ENCODE measurements around the gene NEFH. TPM values are rescaled to one million over a fixed set of nuclear protein-coding genes. Genes with fewer than 3 reads are reported as not detected.

Gene NEFH
- total RNA-seq, 4 donors from 2014 or later: 0.15 to 0.18 TPM; not detected in 2

GRCh38 chr22:29461263-29461662 lies 18.8 kb upstream of the NEFH start:
- DNase-seq: no peak
- intact Hi-C loops (cut with DNase I; ENCODE audit: low total_unique reads): no loop called here

DNA sequence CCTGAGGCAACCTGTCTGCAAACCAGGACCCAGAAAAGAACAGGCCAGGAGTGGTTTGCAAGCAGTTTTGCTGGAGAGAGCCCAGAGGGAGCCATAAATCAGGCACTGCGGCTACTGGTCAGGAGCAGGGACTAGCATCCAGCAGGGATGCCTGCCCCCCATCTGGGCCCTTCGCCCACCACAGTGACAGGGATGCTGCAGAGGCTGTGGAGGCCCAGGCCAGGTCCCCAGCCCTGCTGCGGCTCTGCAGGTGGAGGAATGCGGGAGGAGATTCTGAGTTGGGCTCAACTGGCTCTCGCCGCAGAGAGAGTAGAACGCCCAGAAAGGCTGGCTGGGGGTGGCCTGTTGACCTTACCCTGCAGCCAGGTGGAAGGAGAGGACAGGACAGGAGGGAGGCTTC lies 16.4 kb upstream of the NEFH start:
- ATAC-seq (no peak), DNase-seq (no peak)
- in situ Hi-C loops (cut with MboI; ENCODE audit: low sequenced_read_pairs in 4 of 4) (no loop called here), intact Hi-C loops (cut with DNase I; ENCODE audit: low total_unique reads) (no loop called here)
- TF ChIP-seq CTCF (IDR thresholded peaks at IDR 0.05 in 4 of 5, conservative IDR thresholded peaks at IDR 0.05 in 1 of 5): no peak
- no peak for TF ChIP-seq POLR2A (IDR thresholded peaks at IDR 0.05)
- Histone ChIP-seq H3K4me1 (no peaks in the 10 kb centered on the region), H3K4me3 (no peak overlapping the region), H3K27ac (no peak overlapping the region), H3K9me3 (no peaks in the 10 kb centered on the region), H3K36me3 (no peaks in the 10 kb centered on the region), H3K27me3 (peaks cover 0 to 3% (median 0%) of the 10 kb centered on the region in 3 donors)

More at GRCh38 chr22:29461263-29461662, 18.8 kb upstream of the NEFH start:
- in situ Hi-C loops (cut with MboI; ENCODE audit: low sequenced_read_pairs in 4 of 4): no loop called here
- ATAC-seq: no peak
- H3K27ac ChIP-seq: no peak overlapping the region
- no peaks in the 10 kb centered on the region for H3K9me3 ChIP-seq
- TF ChIP-seq POLR2A (IDR thresholded peaks at IDR 0.05) (no peak), CTCF (IDR thresholded peaks at IDR 0.05 in 4 of 5, conservative IDR thresholded peaks at IDR 0.05 in 1 of 5) (no peak)
- no peaks in the 10 kb centered on the region for H3K27me3 ChIP-seq
- H3K4me3 ChIP-seq: no peak overlapping the region
- H3K36me3 ChIP-seq: no peaks in the 10 kb centered on the region
- H3K4me1 ChIP-seq: no peaks in the 10 kb centered on the region

- in situ Hi-C loops (cut with MboI; ENCODE audit: low sequenced_read_pairs in 4 of 4) (no loop called here), intact Hi-C loops (cut with DNase I; ENCODE audit: low total_unique reads) (no loop called here)
- H3K27me3 ChIP-seq: peaks cover under 1 to 6% (median under 1%) of the 10 kb centered on the region in 3 donors
- H3K27ac ChIP-seq: no peak overlapping the region
- ATAC-seq: no peak
- TF ChIP-seq POLR2A (IDR thresholded peaks at IDR 0.05) (no peak), CTCF (IDR thresholded peaks at IDR 0.05 in 4 of 5, conservative IDR thresholded peaks at IDR 0.05 in 1 of 5) (no peak)
- H3K4me3 ChIP-seq: no peak overlapping the region
- DNase-seq: no peak
- no peaks in the 10 kb centered on the region for H3K9me3 ChIP-seq
- H3K36me3 ChIP-seq: no peaks in the 10 kb centered on the region
- no peaks in the 10 kb centered on the region for H3K4me1 ChIP-seq
These were observed 15.4 kb upstream of the NEFH start for GRCh38 chr22:29464581-29464980.

DNA sequence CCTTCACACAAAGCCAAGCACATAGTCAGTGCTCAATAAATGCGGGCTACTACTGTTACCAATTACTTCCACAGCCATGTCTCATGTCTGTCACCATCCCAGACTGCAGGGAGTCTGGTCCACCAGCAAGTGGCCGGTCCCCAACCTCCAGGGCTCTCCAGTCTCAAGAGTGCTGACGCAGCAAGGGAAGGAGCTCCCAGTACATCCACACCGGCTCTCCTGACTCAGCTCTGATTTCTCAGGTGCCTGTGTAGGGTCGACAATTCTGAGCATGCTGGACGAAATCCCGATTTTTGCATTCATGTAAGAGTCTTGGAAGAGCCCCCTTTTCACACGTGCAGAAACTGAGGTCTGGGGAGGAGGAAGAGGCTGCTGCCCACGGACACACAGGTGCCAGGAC lies 10.3 kb upstream of the NEFH start:
- ATAC-seq: no peak
- intact Hi-C loops (cut with DNase I; ENCODE audit: low total_unique reads): no loop called here
- peaks cover 6 to 18% (median 13%) of the 10 kb centered on the region in 3 donors for H3K27me3 ChIP-seq

More for the DNA sequence above, 10.3 kb upstream of the NEFH start:
- Histone ChIP-seq H3K4me1 (peaks cover 0 to 7% of the 10 kb centered on the region in 2 donors), H3K4me3 (no peak overlapping the region), H3K36me3 (no peaks in the 10 kb centered on the region), H3K9me3 (no peaks in the 10 kb centered on the region), H3K27ac (no peak overlapping the region)
- DNase-seq: no peak
- in situ Hi-C loops (cut with MboI; ENCODE audit: low sequenced_read_pairs in 4 of 4): no loop called here
- TF ChIP-seq POLR2A (IDR thresholded peaks at IDR 0.05): no peak
- TF ChIP-seq CTCF (IDR thresholded peaks at IDR 0.05 in 4 of 5, conservative IDR thresholded peaks at IDR 0.05 in 1 of 5): no peak
